AG20443 (cell line): ENCODE measurements around the gene KCP.
"Not testable (repeated sequence)": the region's sequence is repeated elsewhere in the genome, so short reads cannot be mapped to it uniquely, and the experiment has no call there.

Experiments used
- DNase-seq: peaks from one replicate; pipeline ENCODE4 v3.0.0; 2012; ENCODE audit warnings: low spot score, mixed read lengths

The KCP gene

DNA sequence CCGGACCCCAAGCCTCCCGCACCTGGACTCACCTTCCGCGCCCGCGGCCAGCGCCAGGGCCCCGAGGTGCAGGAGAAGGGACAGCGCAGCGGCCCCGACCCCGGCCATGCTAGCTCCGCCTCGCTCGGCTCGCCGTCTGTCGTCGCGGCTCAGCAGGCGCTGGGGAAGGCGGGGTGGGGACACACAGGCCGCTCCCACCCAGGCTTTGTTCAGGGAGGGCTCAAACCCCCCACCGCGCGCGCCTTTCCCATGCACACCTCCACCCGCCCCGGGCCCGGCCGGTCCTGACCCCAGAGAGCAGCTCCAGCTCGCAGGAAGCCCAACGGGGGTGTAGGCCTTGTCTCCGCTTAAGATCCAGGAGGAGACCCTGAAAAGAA, at the start of gene KCP:
TSS of gene KCP (minus strand) at position 141 of the 377 bp plus-strand sequence. CDS start at position 108, 33 bp downstream.
- DNase-seq = no peak

DNA sequence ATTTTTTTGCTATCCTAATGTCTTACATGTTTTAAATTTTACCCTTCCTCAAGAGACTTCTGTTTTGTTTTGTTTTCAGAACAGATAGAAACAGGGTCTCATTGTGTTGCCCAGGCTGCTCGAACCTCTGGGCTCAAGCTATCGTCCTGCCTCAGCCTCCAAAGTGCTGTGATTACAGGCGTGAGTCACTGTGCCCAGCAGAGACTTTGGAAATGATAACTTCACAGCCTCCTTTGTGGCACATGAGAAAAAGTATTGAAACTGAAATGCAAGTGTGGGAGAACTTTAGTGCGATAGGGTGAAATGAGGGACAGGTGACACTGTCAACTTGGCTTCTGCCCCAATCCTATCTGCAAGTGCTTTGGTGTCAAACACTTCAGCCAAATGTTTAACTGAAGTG, 48.8 kb upstream of the KCP start:
- no peak for DNase-seq

DNA sequence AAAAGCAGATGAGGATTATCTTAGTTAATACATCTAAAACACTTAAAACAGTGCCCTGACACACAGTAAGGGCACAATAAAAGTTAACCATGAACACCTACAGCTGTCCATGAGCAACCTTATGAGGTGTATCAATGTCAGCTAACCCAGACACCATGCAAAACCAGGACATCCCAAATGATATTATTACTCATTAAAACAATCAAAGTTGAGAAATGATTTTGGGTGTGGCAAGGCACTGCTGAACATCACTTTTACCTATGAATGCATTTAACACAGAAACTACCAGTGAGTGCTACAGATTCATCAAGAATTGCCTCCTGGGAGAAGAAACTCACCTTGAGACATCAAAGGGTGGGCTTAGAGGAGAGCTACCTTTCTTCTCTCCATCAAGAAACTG, 45.5 kb upstream of the KCP start:
- no peak for DNase-seq

DNA sequence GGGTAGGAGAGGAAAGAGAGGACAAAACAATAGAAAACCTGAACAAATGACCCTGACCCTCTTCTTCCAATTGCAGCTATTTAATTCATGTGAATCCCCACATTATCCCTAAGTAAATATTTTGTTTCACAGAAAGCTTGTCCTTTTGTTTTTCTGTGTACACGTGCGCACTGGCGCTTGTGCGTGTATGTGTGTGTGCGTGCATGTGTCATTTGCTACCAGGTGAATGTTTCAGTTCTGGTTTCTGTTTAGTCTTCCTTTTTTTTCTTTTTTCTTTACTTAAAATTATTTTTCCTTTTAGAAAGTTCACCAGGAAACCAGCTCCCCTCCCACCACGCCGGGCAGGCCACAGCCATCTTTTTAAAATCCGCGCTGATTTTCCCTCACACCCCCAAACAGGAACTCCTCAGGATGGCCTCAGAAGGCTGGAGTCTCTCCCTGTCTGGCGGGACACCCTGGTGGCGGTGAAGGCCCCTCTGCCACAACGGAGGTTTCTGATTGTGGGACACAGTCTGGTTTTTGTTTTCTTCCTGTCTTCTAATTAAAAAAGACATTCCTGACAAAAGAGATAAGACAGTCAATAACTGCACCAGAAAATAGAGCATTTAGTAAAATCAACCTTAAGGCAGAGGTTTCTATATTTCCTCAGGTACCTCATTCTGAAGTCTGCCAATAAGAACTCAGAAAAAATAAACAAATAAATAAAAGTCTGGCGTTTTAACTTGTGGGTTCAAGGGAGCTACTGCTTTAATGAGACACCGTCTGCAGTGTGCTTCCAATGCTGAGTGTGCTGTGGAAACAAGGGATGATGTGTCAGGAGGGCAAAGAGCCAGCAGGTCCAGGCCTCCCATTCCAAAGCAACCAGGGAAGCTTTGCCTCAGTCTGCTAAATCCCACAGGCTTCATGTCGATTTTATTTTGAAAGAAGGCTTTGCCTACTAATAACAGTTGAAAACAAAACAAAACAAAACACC, 44.6 kb upstream of the KCP start:
- DNase-seq = peak; percentile 92

DNA sequence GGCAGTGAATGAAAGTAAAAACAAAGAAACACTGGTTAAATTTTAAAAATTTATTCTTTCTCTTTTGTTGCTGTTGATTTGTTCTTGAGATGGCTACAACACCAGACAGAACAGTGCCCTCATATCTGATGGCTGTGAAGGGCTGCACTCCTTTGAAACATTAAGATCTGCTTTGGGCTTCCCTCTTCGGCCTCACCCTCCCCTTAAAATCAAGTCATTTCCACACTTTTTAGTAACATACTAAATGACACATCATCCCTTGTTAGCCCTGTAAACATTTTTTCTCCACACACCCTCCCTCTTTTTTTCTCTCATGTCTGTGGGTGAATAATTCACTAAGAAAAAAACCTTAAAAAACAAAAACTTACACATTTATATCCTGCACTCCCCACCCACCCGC, 43.6 kb upstream of the KCP start:
- DNase-seq = no peak

DNA sequence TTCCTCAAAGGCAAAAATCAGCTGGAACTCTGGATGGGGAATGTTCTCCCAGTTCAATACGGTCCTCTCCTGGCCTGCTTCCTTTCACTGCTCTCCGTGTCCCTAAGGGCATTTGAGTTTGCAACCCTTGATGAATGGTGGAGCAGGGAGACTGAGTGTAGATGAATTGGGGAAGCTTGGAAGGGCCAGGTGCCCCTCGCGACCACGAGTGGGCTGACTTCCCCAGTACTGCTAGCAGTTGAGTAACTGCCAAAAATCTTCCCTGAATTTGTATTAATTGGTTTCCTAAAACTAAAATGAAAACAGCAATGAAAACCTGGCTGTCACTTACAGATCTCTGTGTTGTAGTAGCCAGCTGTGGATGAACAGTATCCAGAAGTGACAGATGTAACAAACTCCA, 40.8 kb upstream of the KCP start:
- no peak for DNase-seq

DNA sequence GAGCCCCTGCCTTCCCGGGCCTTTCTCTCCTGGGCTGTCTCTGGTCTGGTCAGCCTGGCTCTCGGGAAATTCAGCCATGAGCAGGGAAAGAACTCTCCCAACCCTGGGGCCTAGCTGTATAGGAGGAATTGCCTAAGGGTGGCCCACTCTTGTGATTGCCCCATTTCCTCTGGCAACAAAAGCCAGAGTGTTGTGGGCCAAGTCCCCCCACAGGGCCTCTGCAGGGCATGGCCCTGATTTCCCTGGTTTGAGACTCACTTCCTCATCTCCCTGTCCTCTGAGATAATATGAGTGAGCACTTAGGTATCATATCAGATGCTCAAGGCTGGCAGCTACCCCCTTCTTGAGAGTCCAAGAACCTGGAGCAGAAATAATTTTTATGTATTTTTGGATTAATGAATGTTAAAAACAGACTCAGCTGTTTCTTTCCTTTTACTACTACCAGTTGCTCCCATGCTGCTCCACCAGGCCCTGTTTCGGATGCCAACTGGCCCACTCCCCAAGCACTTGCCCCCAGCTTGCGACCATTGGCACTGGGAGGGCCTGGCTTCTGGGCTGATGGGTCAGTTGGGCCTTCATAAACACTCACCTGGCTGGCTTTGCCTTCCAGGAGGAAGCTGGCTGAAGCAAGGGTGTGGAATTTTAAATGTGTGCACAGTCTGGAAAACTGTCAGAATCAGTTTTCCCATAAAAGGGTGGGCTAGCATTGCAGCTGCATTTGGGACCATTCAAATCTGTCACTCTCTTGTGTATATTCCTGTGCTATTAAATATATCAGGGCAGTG, 38.7 kb upstream of the KCP start:
- no peak for DNase-seq

DNA sequence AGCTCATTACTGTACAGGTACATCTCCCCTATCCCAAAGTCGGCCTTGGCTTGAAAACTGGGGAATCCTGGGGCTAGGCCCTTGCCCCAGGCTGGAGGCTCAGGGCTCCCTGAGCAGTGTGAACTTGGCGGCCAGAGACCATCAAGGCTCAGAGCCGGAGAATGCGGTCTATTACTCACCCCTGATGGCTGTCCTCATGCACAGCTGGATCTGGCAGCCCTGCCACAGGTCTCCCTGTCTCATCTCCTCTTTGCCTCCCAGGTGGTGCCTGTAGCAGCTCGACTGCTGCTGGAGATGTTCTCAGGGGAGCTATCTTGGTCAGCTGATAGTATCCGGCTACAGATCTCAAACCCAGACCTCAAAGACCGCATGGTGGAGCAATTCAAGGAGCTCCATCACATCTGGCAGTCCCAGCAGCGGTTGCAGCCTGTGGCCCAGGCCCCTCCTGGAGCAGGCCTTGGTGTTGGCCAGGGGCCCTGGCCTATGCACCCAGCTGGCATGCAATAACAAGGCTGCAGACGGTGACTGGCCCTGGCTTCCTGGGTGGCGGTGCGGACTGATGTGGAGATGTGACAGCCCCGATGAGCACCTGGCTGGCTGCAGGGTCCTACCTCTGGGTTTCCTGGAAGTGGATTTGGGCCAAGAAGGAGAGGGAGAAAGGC, 37.9 kb upstream of the KCP start:
- no peak for DNase-seq

DNA sequence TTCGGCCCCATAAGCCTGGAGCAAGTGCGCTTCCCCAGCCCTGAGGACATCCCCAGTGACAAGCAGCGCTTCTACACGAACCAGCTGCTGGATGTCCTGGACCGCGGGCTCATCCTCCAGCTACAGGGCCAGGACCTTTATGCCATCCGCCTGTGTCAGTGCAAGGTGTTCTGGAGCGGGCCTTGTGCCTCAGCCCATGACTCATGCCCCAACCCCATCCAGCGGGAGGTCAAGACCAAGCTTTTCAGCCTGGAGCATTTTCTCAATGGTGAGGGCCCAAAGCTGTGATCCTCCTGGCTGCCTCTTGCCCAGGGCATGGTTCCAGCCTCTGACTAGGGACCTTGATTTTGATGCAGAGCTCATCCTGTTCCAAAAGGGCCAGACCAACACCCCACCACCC, 37.3 kb upstream of the KCP start:
- peak; percentile 11 for DNase-seq

DNA sequence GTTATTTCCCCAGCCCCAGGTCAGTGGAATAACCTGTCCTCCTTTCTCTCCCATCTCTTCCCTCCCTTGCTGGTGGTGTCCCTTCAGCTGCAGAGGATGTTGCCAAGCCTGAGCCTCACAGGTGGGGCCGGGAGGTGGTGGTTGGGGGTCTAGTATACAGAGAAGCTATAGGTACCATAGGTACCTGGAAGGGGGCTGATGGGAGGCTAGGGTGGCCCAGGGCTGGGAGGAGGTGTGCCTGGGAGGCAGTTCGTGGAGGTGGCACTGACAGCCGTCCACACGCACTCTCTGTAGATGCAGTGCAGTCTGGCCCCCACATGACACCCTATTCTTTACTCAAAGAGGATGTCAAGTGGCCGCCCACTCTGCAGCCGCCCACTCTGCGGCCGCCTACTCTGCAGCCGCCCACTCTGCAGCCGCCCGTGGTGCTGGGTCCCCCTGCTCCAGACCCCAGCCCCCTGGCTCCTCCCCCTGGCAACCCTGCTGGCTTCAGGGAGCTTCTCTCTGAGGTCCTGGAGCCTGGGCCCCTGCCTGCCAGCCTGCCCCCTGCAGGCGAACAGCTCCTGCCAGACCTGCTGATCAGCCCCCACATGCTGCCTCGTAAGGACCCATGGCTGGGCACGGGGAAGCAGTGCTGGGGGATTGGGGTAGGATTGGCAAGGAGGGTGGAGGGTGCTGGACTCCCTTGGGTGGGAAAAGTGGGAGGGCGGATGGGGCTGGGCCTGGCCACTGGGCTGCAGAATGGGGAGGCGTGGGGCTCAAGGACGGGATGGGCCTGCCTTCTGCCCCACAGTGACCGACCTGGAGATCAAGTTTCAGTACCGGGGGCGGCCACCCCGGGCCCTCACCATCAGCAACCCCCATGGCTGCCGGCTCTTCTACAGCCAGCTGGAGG, 36.7 kb upstream of the KCP start:
- DNase-seq = peak; percentile 21

DNA sequence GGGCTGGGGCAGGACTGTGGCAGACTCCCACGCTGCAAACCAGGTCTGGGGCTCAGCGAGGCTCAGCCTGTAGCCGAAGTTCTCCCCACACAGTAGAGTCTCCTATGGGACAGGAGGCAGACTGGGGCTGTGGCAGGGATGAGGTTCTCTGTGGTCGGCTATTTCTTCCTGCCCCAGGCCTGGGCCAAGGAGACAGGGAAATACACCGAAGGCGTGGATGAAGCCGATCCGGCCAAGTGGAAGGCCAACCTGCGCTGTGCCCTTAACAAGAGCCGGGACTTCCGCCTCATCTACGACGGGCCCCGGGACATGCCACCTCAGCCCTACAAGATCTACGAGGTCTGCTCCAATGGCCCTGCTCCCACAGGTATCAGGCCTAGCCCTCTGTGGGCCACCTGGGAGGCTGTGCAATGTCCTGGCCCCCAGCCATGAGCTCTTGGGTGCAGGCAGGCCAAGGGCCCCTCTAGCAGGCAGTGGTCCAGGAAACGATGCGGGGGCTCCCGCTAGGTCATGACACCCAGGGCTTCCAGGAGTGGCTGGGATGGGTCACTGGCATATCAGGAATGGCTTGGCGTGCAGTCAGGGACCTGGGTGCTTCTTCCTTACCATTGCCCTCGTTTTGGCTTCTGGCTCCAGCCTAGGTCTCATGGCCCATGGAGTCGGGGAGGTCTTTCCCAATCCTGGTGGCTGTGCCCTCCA, 35.3 kb upstream of the KCP start:
- DNase-seq = no peak

DNA sequence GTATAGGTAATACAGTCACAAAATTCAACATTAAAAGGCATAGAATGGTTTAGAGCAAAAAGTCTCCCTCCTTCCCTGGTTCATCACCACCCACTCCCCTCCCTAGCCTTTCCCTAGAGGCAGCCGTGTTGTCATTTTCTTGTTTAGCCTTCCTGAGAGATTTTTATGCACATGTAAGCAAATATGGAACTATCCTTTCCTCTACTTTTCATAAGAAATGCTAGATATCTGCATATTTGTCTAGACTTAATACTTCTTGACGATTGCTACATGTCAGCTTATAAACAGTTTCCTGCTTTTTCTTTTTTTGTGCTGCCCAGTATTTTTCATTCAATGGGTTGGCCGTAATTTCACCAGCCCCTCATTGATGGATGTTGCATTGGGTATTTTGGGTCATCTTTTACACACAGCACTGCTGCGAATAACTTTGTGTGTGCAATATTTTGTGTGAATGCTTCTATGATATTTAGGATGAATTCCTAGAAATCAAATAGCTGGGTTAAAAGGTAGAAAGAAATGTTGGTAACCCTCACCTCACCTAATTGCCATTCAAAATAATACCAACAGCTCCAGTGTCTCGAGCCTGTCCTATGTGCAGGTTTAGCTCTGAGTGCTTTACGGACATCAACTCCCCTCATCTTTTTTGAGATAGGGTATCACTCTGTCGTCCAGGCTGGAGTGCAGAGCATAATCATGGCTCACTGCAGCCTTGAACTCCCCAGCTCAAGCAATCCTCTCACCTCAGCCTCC, 34.2 kb upstream of the KCP start:
- no peak for DNase-seq

DNA sequence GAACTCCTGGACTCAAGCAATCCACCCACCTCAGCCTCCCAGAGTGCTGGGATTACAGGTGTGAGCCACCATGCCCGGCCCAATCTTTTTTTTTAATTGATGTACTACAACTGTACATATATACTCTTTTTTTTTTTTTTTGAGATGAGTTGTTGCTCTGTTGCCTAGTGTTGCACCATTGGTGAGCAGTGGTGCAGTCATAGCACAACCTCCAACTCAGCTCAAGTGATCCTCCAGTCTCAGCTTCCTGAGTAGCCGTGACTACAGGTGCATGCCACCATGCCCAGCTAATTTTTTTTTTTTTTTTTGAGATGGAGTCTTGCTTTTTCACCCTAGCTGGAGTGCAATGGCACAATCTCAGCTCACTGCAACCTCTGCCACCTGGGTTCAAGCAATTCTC, 32.7 kb upstream of the KCP start:
- not testable (repeated sequence) for DNase-seq

DNA sequence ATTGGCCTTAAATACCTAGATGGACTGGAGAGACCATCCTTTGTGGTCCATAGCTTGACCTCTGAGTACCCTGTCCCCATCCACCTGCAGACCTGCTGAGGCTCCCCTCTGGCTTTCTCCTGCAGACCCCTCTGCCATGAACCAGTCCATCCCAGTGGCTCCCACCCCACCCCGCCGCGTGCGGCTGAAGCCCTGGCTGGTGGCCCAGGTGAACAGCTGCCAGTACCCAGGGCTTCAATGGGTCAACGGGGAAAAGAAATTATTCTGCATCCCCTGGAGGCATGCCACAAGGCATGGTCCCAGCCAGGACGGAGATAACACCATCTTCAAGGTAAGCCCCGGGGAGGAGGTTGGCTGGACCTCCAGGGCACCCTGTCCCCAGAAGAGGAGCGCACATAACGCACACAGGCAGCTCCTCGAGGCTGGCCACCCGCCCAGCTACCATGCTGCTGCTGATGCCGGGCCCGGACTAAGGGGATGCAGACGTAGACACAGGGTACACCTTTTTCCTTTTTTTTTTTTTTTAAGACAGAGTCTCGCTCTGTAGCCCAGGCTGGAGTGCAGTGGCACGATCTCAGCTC, 31.5 kb upstream of the KCP start:
- DNase-seq = no peak

DNA sequence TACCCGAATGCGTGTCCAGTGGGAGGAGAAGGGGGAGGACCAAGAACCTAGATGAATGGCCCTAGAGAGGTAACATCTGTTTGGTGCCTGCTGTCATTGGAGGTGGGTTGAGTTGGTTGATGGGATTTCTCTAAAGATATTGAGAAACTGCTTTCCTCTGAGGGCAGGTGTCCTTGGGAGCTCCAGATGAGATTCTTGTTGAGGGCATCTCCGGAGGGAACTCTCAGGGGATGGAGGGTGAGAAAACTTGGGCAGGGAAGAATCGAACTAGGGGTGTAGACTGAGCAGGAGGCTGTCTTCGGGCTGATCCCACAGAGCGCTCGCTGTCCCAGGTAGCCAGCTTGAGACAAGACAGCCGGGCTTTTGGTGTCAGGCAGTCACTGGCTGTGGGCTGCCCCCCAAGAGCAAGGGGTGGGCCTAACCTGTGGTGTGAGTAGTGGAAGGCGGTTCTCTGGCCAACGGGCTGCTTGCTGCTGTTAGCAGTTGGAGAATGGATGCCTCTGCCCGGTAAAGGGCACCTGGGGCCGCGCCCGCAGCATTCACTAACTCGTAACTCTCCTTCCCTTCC, 30.9 kb upstream of the KCP start:
- no peak for DNase-seq

DNA sequence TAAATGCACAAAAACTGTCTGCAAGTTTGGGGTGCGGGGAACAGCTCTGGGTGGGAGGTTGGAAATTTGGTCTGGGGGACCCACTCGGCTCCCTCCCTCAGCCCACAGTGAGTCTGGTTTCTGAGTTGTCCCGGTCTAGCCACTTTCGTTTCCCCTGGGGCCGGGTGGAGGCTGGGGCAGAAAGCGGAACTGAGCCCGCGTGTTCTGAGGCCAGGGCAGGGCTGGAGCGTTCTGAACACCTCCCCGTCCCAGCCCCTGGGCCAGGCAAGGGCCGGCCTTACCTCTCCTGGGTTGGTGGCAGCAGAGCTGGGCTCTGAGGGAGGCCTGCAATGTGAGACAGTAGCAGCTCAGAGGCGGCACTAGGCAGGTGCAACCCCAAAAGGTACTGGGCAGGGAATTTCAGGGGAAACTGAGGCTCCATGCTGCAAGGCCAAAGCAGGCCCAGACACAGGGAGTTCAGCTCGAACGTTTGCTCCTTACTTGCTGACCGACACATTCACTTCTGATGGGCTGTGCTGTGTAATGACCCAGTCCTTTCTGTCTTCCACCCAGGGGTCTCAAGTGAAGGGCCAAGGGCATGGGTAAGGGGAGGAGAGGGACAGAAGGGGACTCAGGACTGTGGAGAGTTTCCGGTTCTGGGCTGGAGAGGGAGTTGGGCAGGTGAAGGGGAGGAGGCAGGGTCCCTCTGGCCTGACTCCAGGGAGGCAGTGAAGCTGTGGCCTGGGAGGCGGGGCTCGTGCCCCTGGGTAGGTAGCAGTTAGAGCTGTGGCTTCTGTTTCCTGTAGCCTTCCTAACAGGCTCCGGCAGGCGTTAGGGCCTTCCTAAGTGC, 30.2 kb upstream of the KCP start:
- DNase-seq = no peak

DNA sequence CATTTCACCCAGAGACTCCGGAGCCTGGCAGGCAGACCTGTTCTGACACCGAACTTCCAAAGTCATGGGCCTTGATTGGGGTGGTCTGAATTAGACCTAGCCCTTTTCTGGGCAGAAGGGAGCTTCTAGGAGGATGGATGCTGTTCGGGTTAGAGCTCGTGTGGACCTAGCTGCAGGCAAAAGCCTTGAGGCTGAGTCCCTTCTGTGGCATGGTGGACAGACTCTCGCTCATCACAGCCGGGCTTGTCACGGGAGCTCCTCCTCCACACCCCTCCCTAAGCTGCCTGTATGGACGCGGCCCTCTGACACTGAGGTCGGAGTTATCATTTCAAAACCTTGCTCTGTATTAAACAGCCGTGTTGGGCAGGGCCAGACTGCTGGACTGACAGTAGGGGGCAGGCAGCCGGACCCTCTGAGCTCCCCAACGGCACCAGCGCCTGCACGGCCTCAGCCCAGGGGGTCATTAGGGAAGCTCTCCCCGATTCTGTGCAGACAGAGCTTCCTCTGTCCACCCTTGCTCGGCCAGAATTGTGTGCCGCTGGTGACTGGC, 29.4 kb upstream of the KCP start:
- no peak for DNase-seq
